Endothelial cell (in vitro differentiated cells): ENCODE results near the gene ANKH. TPM values are rescaled to one million over a fixed set of nuclear protein-coding genes. Genes with fewer than 3 reads are reported as not detected.

Experiments
- DNase-seq: peaks from one replicate; pipeline ENCODE4 v3.0.0; 2021; ENCODE audit warnings: low spot score
- H3K27ac Mint-ChIP-seq: one replicate; pipeline ENCODE4 v1.8.0; 2021; ENCODE audit warnings: mixed read lengths, inconsistent platforms; ENCODE audit not compliant: unreplicated experiment
- H3K27me3 Mint-ChIP-seq: one replicate; pipeline ENCODE4 v1.8.0; 2021; ENCODE audit warnings: mild to moderate bottlenecking, moderate library complexity, mixed read lengths, inconsistent platforms; ENCODE audit not compliant: unreplicated experiment
- H3K36me3 Mint-ChIP-seq: one replicate; pipeline ENCODE4 v1.8.0; 2021; ENCODE audit warnings: mild to moderate bottlenecking, low read depth, mixed read lengths, inconsistent platforms; ENCODE audit not compliant: unreplicated experiment
- H3K4me1 Mint-ChIP-seq: one replicate; pipeline ENCODE4 v1.8.0; 2021; ENCODE audit warnings: mild to moderate bottlenecking, mixed read lengths, inconsistent platforms; ENCODE audit not compliant: unreplicated experiment
- H3K4me3 Mint-ChIP-seq: one replicate; pipeline ENCODE4 v1.8.0; 2021; ENCODE audit warnings: mild to moderate bottlenecking, mixed read lengths, inconsistent platforms; ENCODE audit not compliant: unreplicated experiment
- H3K9me3 Mint-ChIP-seq: one replicate; pipeline ENCODE4 v1.8.0; 2021; ENCODE audit warnings: mixed read lengths, inconsistent platforms; ENCODE audit not compliant: unreplicated experiment
- total RNA-seq: library from RNA; stranded (reverse); fragmentation: NEBNext Ultra II Directional; extraction: Animal tissue kit (Norgen Biotek cat#: 25700); gene quantifications from one replicate; pipeline ENCODE4 v1.2.1, GENCODE V29; 2021; ENCODE audit not compliant: unreplicated experiment
- TF ChIP-seq, protein P1 (sequence below): fragments of 200-600 bp; sonication (generic); IDR thresholded peaks from one replicate; pipeline ENCODE4 v1.5.0; 2021; ENCODE audit warnings: antibody characterized with exemption; ENCODE audit not compliant: unreplicated experiment

The ANKH gene
- total RNA-seq, 1 donor from 2014 or later: 61.8 TPM

DNA sequence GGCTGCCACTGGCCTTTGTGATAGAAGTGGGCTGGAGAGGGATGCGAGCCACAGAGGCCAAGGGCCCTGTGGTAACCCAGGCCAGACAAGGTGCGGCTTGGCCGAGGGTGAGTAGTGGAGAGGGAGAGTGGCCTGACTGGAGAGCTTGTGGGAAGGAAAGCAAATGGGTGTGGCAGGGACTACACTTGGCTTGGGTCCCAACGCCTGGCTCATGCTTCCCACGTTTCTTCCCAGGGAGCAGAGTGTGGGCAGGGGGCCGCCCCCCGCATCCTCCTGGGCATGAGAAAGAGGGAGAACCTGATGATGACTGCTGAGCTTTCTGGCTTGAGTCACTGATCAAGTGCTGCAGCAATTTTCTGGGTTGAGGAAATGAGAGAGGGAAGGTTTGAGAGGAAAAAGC, 95.7 kb downstream of the ANKH start:
- Mint-ChIP-seq H3K4me1 (peaks cover 9% of the 10 kb centered on the region), H3K27ac (no peak overlapping the region), H3K27me3 (peaks cover 5% of the 10 kb centered on the region), H3K9me3 (no peaks in the 10 kb centered on the region), H3K36me3 (no peaks in the 10 kb centered on the region), H3K4me3 (no peak overlapping the region)
- TF ChIP-seq, protein P1, sequence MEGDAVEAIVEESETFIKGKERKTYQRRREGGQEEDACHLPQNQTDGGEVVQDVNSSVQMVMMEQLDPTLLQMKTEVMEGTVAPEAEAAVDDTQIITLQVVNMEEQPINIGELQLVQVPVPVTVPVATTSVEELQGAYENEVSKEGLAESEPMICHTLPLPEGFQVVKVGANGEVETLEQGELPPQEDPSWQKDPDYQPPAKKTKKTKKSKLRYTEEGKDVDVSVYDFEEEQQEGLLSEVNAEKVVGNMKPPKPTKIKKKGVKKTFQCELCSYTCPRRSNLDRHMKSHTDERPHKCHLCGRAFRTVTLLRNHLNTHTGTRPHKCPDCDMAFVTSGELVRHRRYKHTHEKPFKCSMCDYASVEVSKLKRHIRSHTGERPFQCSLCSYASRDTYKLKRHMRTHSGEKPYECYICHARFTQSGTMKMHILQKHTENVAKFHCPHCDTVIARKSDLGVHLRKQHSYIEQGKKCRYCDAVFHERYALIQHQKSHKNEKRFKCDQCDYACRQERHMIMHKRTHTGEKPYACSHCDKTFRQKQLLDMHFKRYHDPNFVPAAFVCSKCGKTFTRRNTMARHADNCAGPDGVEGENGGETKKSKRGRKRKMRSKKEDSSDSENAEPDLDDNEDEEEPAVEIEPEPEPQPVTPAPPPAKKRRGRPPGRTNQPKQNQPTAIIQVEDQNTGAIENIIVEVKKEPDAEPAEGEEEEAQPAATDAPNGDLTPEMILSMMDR: no peak
- no peak for DNase-seq

DNA sequence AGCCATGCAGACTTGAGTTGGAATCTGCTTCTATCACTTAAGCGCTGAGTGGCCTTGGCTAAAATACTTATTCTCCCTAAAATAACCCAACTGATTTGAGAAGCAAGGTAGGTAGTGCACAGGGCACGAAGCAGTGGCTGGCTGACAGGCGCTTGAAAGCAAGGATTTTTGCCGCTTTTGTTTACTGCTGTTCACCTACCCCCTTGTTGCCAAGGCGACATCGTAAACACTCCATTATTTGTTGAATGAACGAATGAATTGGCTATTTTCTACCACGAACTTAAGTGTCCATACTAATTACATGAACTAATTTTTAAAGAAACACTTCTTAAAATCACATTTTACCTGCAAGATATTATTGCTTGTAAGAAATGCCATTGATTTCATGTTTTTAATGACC, 98.0 kb downstream of the ANKH start:
- Mint-ChIP-seq H3K27ac (peak overlapping the region; percentile 93), H3K9me3 (no peaks in the 10 kb centered on the region), H3K4me3 (no peak overlapping the region), H3K27me3 (peaks cover 5% of the 10 kb centered on the region), H3K36me3 (no peaks in the 10 kb centered on the region), H3K4me1 (peaks cover 6% of the 10 kb centered on the region)
- no peak for DNase-seq
- TF ChIP-seq, protein P1: no peak

DNA sequence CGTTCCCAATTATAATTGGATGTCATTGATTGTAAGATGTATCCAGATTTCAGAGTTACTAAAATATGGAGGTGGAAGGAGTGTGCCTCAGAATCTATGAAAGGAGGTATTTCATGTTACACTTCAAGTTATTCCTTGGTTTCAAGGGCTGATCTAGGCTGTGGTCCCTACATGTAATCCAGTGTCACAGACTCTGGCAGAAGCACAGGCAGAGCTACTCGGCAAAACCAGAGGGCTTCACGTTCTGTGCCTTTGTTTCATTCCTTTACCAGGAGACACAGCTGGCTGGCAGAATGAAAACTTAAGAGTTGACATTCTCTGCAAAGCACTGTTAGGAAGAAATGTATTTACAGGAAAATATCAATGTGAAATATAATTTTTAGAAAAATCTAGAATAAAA, 99.6 kb downstream of the ANKH start:
- Mint-ChIP-seq H3K27ac (no peak overlapping the region), H3K9me3 (no peaks in the 10 kb centered on the region), H3K27me3 (peaks cover 3% of the 10 kb centered on the region), H3K4me3 (no peak overlapping the region), H3K36me3 (no peaks in the 10 kb centered on the region), H3K4me1 (no peaks in the 10 kb centered on the region)
- DNase-seq: no peak
- TF ChIP-seq, protein P1: no peak

DNA sequence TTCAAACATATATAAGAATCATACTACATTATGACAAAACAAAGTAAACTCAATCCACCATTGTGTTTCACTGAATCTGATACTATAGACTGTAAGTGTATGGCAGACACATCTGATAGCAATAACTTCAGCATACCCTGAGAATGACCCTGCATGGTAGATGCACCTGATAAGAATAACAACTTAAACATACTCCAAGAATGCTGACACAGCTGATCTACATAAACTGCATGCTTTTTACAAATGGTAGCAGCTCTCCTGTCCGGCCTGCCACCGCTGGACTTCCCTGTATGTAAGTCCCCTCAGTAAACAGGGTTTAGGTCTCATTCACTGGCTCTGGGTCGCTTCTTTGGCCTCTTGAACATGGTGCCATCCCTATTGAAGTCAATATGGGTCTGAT, 100.4 kb downstream of the ANKH start:
- Mint-ChIP-seq H3K4me1 (no peaks in the 10 kb centered on the region), H3K36me3 (no peaks in the 10 kb centered on the region), H3K9me3 (no peaks in the 10 kb centered on the region), H3K27ac (no peak overlapping the region), H3K4me3 (no peak overlapping the region), H3K27me3 (peaks cover 3% of the 10 kb centered on the region)
- TF ChIP-seq, protein P1: no peak
- DNase-seq: no peak

DNA sequence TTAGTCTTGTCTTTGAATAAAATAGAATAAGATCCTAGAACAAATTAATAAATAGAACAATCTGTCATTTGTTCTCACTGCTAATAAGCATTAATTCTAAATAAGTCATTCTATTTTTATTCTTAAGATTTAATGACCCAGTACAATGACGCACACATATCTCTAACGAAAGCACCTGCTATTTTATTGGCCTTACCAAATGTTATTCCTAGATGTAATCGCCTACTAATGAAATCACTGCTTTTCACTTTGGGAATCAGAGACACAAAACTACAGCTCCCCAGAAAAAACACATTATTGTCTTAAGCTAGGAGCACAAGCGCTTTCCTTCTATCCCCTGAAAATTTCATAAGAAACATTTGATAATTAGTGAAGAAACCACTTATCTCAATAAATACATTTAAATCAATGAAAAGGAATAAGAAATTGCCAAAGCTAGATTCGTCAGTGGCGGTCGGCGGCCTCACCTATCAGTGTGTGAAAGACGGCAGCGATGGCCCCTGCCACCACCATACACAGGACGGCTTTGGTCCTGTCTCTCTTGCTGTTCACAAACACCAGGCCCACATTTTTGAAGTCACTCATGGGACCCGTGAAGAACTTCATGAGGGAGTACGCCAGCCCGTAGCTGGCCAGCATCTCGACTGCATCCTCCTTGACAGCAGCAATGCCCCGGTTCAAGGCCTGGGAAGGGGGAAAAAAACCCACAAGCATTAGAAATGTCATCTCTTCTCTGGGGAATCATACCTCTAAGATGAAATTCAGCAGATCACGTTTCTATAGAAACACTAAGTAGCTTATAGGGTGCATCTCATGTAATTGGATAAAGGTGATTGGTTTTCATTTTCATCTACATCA, 102.8 kb downstream of the ANKH start:
- H3K36me3 Mint-ChIP-seq: no peaks in the 10 kb centered on the region
- no peaks in the 10 kb centered on the region for H3K4me1 Mint-ChIP-seq
- TF ChIP-seq, protein P1: no peak
- no peaks in the 10 kb centered on the region for H3K9me3 Mint-ChIP-seq
- no peaks in the 10 kb centered on the region for H3K27me3 Mint-ChIP-seq
- H3K4me3 Mint-ChIP-seq: no peak overlapping the region
- H3K27ac Mint-ChIP-seq: no peak overlapping the region
- no peak for DNase-seq
